ENCODE measurements around the gene ALOX15B. TPM values are rescaled to one million over a fixed set of nuclear protein-coding genes. Genes with fewer than 3 reads are reported as not detected.
"Not testable (repeated sequence)": the region's sequence is repeated elsewhere in the genome, so short reads cannot be mapped to it uniquely, and the experiment has no call there.

ALOX15B gene
- polyA plus RNA-seq, 4 donors = 0.31 to 2.0 (median 1.2) TPM

DNA sequence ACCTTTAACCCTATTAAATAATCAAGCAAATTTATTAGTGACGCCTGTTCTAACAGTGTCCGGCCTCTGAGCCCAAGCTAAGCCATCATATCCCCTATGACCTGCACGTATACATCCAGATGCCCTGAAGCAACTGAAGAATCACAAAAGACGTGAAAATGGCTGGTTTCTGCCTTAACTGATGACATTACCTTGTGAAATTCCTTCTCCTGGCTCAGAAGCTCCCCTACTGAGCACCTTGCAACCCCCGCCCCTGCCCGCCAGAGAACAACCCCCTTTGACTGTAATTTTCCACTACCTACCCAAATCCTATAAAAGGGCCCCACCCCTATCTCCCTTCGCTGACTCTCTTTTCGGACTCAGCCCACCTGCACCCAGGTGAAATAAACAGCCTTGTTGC, 23.0 kb downstream of the ALOX15B start:
- peaks cover 0 to 18% (median 5%) of the 10 kb centered on the region in 3 donors for H3K27me3 ChIP-seq (ENCODE audit: control insufficient read depth in 3 of 3, insufficient read depth in 3 of 3, low read length in 3 of 3)
- H3K36me3 ChIP-seq (ENCODE audit: control insufficient read depth in 3 of 3, insufficient read depth in 2 of 3, low read depth in 1 of 3, low read length in 3 of 3); H3K4me3 ChIP-seq (ENCODE audit: low read depth in 1 of 3, low read length in 3 of 3); FAIRE-seq; H3K9me3 ChIP-seq (ENCODE audit: control insufficient read depth in 2 of 2, insufficient read depth in 1 of 2, low read depth in 1 of 2, low read length in 1 of 2); DNase-seq; H3K27ac ChIP-seq (ENCODE audit: low read depth in 1 of 3, low read length in 2 of 3): not testable (repeated sequence)
- H3K4me1 ChIP-seq (ENCODE audit: control insufficient read depth in 3 of 3, insufficient read depth in 2 of 3, low read depth in 1 of 3, low read length in 2 of 3) = peaks cover 0 to 12% (median 1%) of the 10 kb centered on the region in 3 donors
- 63 to 73% (median 66%) methylated on average over 8 of the region's 8 CpGs for WGBS, 3 donors

DNA sequence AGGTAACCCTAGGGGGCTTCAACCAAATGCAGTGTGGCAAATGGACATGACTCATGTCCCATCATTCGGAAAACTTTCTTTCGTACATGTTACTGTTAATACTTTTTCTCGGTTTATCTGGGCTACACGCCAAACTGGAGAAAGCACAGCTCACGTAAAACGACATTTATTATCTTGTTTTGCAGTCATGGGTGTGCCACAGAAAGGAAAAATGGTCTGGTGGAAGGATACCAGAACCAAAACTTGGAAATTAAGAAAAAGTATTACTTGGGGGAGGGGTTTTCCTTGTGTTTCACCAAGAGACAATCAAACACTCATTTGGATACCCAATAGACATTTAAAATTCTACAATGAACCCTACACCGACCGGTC, 23.6 kb downstream of the ALOX15B start:
- no peak for FAIRE-seq
- H3K27ac ChIP-seq (ENCODE audit: low read depth in 1 of 3, low read length in 2 of 3) = no peak overlapping the region
- no peaks in the 10 kb centered on the region for H3K36me3 ChIP-seq (ENCODE audit: control insufficient read depth in 3 of 3, insufficient read depth in 2 of 3, low read depth in 1 of 3, low read length in 3 of 3)
- peaks cover 0 to 18% (median 5%) of the 10 kb centered on the region in 3 donors for H3K27me3 ChIP-seq (ENCODE audit: control insufficient read depth in 3 of 3, insufficient read depth in 3 of 3, low read length in 3 of 3)
- WGBS, 3 donors = 31 to 43% (median 35%) methylated on average over 8 of the region's 8 CpGs
- no peaks in the 10 kb centered on the region for H3K9me3 ChIP-seq (ENCODE audit: control insufficient read depth in 2 of 2, insufficient read depth in 1 of 2, low read depth in 1 of 2, low read length in 1 of 2)
- H3K4me3 ChIP-seq (ENCODE audit: low read depth in 1 of 3, low read length in 3 of 3) = no peak overlapping the region
- H3K4me1 ChIP-seq (ENCODE audit: control insufficient read depth in 3 of 3, insufficient read depth in 2 of 3, low read depth in 1 of 3, low read length in 2 of 3) = peaks cover 0 to 6% (median 0%) of the 10 kb centered on the region in 3 donors
- no peak for DNase-seq

GRCh38 chr17:8062807-8063483, 24.1 kb downstream of the ALOX15B start:
- Histone ChIP-seq H3K27me3 (ENCODE audit: control insufficient read depth in 3 of 3, insufficient read depth in 3 of 3, low read length in 3 of 3) (peaks cover 0 to 18% (median 5%) of the 10 kb centered on the region in 3 donors), H3K36me3 (ENCODE audit: control insufficient read depth in 3 of 3, insufficient read depth in 2 of 3, low read depth in 1 of 3, low read length in 3 of 3) (no peaks in the 10 kb centered on the region), H3K9me3 (ENCODE audit: control insufficient read depth in 2 of 2, insufficient read depth in 1 of 2, low read depth in 1 of 2, low read length in 1 of 2) (no peaks in the 10 kb centered on the region), H3K27ac (ENCODE audit: low read depth in 1 of 3, low read length in 2 of 3) (no peak overlapping the region), H3K4me1 (ENCODE audit: control insufficient read depth in 3 of 3, insufficient read depth in 2 of 3, low read depth in 1 of 3, low read length in 2 of 3) (peaks cover 0 to 5% (median 0%) of the 10 kb centered on the region in 3 donors), H3K4me3 (ENCODE audit: low read depth in 1 of 3, low read length in 3 of 3) (no peak overlapping the region)
- WGBS, 3 donors = 32 to 43% (median 42%) methylated on average over 15 of the region's 15 CpGs
- DNase-seq = no peak
- FAIRE-seq = no peak

DNA sequence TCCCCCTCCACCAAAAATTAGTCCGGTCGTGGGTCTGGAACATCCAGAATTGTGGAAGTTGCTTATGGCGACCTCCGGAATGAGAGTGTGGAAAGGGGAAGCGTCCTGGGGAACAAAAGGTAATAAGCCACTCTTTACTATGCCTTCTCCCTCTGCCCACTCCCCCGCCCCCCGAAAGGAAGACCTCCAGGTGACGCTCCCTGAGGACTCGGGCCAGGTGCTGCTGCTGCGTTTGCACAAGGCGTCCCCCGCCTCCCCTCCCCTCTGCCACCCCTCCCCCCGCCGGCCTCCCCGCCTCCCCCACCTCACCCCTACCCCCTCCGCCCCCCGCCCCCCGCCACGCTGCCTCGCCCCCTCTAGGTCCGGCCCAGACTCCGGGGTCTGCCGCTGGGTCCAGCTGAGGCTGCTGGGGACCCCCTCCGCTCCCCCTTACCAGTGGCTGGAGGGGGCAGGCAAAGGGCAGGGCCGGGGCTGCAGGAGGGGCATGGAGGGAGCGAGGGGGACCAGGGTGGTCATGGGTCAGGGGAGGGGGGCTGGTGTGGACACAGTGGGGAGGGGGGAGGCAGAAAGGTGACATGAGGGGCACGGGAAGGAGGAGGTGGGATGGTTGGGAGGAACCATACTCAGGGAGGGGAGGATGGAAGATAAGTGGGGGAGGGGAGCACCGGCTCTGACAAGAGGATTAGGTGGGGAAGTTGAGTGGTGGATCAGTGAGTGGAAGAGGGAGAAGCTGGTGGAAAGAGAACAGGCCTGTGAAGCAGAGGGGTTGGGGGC, 25.1 kb downstream of the ALOX15B start:
- peaks cover 0 to 22% (median 5%) of the 10 kb centered on the region in 3 donors for H3K27me3 ChIP-seq (ENCODE audit: control insufficient read depth in 3 of 3, insufficient read depth in 3 of 3, low read length in 3 of 3)
- 30 to 45% (median 43%) methylated on average over 16 to 25 of the region's 28 CpGs for WGBS, 3 donors
- FAIRE-seq = no peak
- no peaks in the 10 kb centered on the region for H3K36me3 ChIP-seq (ENCODE audit: control insufficient read depth in 3 of 3, insufficient read depth in 2 of 3, low read depth in 1 of 3, low read length in 3 of 3)
- no peaks in the 10 kb centered on the region for H3K9me3 ChIP-seq (ENCODE audit: control insufficient read depth in 2 of 2, insufficient read depth in 1 of 2, low read depth in 1 of 2, low read length in 1 of 2)
- no peak overlapping the region for H3K4me3 ChIP-seq (ENCODE audit: low read depth in 1 of 3, low read length in 3 of 3)
- no peak for DNase-seq
- no peak overlapping the region for H3K27ac ChIP-seq (ENCODE audit: low read depth in 1 of 3, low read length in 2 of 3)
- peaks cover under 1 to 10% (median under 1%) of the 10 kb centered on the region in 3 donors for H3K4me1 ChIP-seq (ENCODE audit: control insufficient read depth in 3 of 3, insufficient read depth in 2 of 3, low read depth in 1 of 3, low read length in 2 of 3)

GRCh38 chr17:8064561-8065019, 25.7 kb downstream of the ALOX15B start:
- FAIRE-seq = no peak
- H3K27ac ChIP-seq (ENCODE audit: low read depth in 1 of 3, low read length in 2 of 3) = no peak overlapping the region
- H3K4me3 ChIP-seq (ENCODE audit: low read depth in 1 of 3, low read length in 3 of 3) = no peak overlapping the region
- WGBS, 3 donors = 50 to 56% (median 52%) methylated on average over 4 to 6 of the region's 6 CpGs
- peaks cover 0 to 22% (median 5%) of the 10 kb centered on the region in 3 donors for H3K27me3 ChIP-seq (ENCODE audit: control insufficient read depth in 3 of 3, insufficient read depth in 3 of 3, low read length in 3 of 3)
- no peaks in the 10 kb centered on the region for H3K36me3 ChIP-seq (ENCODE audit: control insufficient read depth in 3 of 3, insufficient read depth in 2 of 3, low read depth in 1 of 3, low read length in 3 of 3)
- DNase-seq = no peak
- H3K4me1 ChIP-seq (ENCODE audit: control insufficient read depth in 3 of 3, insufficient read depth in 2 of 3, low read depth in 1 of 3, low read length in 2 of 3) = peaks cover 4 to 12% (median 6%) of the 10 kb centered on the region in 3 donors
- no peaks in the 10 kb centered on the region for H3K9me3 ChIP-seq (ENCODE audit: control insufficient read depth in 2 of 2, insufficient read depth in 1 of 2, low read depth in 1 of 2, low read length in 1 of 2)

DNA sequence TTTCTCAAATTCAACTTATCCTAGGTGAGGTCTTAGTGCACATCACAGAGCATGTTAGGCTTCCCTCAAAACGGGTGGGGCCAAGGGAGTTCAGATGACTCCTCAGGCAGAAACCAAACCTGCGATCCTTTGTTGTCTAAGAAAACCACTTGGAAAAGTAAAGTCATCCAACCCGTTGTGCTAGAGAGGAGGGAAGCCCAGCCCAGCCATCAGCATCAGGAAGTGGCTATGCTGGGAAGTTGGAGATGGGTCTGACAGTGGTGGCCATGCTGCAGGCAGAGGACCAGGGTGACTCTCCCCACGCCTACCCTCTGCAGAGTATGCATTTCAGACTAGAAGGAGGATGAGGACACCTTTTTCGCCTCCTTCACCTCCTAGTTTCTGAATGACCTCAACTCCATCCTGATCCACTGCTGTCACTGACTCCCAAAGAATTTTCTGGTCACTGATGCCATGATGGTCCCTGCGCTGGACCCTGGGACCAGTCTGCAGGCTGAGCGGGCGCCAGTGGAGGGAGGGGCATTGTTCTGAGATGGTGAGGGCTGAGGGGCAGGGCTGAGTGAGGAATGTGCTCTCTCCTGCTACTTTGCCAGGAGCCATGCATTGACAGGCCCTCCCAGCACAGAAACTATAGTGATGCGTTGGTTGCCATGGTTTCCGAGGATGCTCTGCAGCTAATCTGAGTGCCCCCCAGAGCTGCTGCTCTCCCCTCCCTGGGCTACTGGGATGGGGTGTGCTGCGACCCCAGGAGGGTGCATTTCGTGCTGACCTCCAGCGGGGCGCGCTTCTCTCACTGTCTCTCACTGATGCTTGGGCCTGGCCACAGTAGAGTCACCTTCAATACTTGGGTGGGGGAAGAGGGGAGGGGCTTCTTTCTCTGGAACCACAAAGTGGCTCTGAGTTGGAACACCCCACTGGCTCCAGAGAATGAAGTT, 28.2 kb downstream of the ALOX15B start:
- H3K4me1 ChIP-seq (ENCODE audit: control insufficient read depth in 3 of 3, insufficient read depth in 2 of 3, low read depth in 1 of 3, low read length in 2 of 3) = peaks cover 4 to 14% (median 8%) of the 10 kb centered on the region in 3 donors
- peaks cover 0 to 41% (median 11%) of the 10 kb centered on the region in 3 donors for H3K27me3 ChIP-seq (ENCODE audit: control insufficient read depth in 3 of 3, insufficient read depth in 3 of 3, low read length in 3 of 3)
- H3K27ac ChIP-seq (ENCODE audit: low read depth in 1 of 3, low read length in 2 of 3) = no peak overlapping the region
- H3K9me3 ChIP-seq (ENCODE audit: control insufficient read depth in 2 of 2, insufficient read depth in 1 of 2, low read depth in 1 of 2, low read length in 1 of 2) = no peaks in the 10 kb centered on the region
- WGBS, 3 donors = 65 to 75% (median 72%) methylated on average over 14 to 15 of the region's 15 CpGs
- DNase-seq = no peak
- H3K36me3 ChIP-seq (ENCODE audit: control insufficient read depth in 3 of 3, insufficient read depth in 2 of 3, low read depth in 1 of 3, low read length in 3 of 3) = no peaks in the 10 kb centered on the region
- FAIRE-seq = no peak
- no peak overlapping the region for H3K4me3 ChIP-seq (ENCODE audit: low read depth in 1 of 3, low read length in 3 of 3)

DNA sequence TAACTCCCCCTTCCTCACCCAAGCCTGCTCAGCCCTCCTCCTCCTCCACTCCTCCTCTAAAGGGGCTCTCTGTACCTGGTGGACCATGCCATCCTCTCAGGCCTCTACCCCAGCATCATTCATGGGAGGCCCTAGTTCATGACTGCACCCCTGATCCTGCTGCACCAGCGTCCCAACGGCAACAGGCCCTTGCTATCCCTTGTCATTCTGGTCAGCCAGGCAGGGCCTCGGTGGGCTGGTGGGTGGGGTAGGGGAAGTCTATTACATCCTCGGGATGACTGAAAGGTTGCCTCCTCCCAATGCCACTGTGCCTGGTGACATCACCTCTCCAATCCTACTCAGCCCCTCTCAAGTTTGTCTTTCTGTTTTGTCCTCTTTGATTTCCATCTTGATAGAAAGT, 28.9 kb downstream of the ALOX15B start:
- WGBS, 3 donors = 36 to 56% (median 54%) methylated on average over 4 of the region's 4 CpGs
- H3K36me3 ChIP-seq (ENCODE audit: control insufficient read depth in 3 of 3, insufficient read depth in 2 of 3, low read depth in 1 of 3, low read length in 3 of 3) = no peaks in the 10 kb centered on the region
- H3K4me1 ChIP-seq (ENCODE audit: control insufficient read depth in 3 of 3, insufficient read depth in 2 of 3, low read depth in 1 of 3, low read length in 2 of 3) = peaks cover 4 to 18% (median 8%) of the 10 kb centered on the region in 3 donors
- no peak overlapping the region for H3K27ac ChIP-seq (ENCODE audit: low read depth in 1 of 3, low read length in 2 of 3)
- no peaks in the 10 kb centered on the region for H3K9me3 ChIP-seq (ENCODE audit: control insufficient read depth in 2 of 2, insufficient read depth in 1 of 2, low read depth in 1 of 2, low read length in 1 of 2)
- DNase-seq (no peak), FAIRE-seq (no peak)
- H3K27me3 ChIP-seq (ENCODE audit: control insufficient read depth in 3 of 3, insufficient read depth in 3 of 3, low read length in 3 of 3) = peaks cover 0 to 44% (median 12%) of the 10 kb centered on the region in 3 donors
- H3K4me3 ChIP-seq (ENCODE audit: low read depth in 1 of 3, low read length in 3 of 3) = no peak overlapping the region
